EL (cell line): ENCODE data around the gene ATP2A3.

Source experiments
- DNase-seq: peaks from one replicate; pipeline ENCODE4 v3.0.0-alpha.2; 2016

The ATP2A3 gene

DNA sequence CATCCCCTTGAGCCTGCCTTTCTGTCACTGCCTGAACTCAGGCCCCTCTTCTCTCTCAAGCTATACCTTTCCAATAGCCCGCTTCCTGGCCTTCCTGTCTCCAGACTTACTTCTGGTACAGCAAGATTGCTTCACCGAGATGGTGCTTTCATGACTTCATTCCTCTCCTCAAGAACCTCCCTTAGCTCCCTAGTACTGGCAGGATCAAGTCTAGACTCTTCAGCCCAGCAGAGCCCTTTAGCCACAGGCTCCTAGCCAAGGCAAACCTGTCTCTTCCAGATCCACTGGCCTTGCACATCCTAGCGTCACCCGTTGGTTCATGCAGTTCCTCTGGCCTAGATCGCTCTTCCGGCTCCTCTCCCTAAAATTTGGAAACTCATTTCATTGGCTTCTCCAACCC, 6.4 kb upstream of the ATP2A3 start:
- no peak for DNase-seq

DNA sequence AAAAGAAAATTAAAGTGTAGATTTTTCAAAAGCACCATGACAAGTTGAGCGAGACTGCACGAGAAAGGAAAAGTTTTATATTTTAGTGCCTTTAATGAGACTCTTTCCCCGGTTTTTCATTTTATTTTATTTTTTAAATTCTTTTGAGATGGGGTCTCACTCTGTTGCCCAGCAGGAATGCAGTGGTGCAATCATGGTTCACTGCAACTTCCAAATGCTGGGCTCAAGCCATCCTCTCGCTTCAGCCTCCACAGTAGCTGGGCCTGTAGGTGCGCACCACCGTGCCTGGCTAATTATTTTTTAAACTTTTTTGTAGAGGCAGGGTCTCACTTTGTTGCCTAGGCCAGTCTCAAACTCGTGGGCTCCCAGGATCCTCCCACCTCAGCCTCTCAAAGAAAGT, 5.7 kb upstream of the ATP2A3 start:
- DNase-seq: no peak

DNA sequence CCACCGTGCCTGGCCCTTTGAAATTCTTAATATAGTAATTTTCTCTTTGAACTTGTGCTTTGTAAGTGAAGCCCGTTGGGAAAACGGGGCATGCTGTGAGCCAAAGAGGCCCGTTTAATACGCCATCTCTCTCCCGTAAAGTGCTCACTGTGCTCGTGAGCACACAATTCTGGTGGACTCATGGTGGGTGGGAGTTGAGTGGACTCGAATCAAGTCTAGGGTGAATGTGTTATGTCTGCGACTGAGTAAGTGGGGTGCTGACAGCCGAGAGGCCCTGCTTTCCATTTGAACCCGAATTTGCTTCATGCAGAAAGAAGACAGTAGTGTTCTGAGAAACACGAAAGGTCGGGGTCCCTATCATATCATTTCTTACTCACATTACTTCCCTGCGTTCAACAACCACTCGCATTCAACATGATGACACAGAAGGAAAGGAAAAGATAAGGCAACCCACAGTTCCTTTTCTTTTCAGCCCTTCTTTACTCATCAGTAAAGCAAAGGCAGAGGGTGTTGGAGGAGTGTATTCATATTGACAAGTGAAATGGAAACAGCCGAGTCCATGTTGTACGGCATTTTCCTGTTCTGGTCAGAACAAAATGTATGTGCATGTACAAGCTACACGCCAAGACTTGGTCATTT, 4.8 kb upstream of the ATP2A3 start:
- DNase-seq: no peak

DNA sequence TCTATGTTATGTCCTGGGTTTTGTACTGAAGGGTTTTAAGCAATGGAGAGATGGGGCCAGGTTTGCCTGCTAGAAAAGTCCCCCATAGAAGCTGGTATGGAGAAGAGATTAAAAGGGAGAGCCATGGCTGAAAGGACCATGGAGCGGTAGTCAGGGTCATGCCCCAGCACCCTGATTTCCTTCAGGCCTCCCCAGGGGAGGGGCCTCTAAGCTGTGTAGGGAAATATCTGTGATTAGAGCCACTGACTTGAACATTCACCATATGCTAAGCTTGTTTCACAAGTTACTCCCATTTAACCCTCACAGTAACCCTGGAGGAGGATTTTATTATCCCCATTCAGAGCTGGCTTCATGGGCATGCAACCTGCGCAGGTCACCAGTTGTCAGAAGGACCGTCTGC, 3.8 kb upstream of the ATP2A3 start:
- no peak for DNase-seq

DNA sequence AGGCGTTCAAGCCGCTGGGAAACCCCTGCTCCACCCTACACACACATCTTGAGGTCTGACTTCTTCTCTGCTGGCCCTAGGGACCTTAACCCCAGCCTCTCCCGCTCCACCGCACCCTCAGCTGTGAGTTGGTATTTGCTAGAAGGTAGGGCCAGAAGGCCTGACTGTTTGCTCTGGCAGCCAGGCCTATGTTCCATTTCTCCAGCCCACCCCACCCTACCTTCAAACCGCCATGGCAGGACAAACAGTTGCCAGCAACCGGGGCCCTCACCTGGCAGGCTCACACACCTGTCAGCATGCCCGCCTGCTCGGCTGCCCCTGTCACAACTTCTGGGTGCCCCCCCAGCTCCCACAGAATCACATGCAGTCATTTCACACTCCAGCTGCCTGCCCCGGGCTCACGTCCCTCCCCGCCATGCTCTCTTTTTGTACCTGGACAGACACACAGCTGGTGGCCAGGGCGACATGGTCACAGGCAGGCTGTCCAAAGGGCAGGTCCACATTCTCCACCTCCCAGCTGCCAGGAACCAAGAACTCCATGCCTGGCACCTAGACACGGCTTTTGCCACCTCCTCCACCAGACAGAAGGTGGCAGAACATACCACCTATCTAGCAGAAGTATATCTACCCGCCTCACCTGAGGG, 2.6 kb upstream of the ATP2A3 start:
- DNase-seq: no peak

DNA sequence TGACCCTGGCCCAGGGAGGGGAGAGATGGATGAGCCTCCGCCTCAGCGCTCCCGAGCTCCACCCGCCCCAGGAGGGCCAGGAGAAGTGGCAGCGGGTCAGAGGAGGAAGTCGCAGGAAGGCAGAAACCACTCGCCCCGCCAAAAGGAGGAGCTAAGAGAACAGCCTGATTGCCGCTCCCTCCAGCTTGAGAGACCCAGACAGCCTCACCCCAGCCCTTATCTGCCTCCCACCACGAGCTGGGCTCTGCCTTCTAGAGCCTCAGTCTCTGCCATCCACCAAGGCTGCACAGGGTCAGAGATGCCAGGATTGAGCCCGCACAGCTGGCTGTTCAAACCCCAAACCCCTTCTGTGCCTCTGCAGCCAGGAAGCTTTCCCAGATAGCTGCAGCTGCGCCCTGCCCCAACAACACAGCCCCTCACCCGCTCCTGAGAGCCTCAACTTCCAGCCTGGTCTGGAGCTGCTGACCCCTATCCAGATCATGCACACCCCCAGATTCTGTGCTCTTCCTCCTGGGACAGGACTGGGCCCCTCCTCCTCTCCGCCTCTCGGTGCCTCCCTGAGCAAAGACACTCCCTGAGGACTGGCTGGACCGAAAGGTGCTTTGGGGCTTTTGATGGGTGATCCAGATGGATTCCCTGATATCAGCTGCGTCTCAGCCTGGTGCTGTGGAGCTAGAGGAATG, 1.0 kb upstream of the ATP2A3 start:
- DNase-seq: peak; percentile 61

DNA sequence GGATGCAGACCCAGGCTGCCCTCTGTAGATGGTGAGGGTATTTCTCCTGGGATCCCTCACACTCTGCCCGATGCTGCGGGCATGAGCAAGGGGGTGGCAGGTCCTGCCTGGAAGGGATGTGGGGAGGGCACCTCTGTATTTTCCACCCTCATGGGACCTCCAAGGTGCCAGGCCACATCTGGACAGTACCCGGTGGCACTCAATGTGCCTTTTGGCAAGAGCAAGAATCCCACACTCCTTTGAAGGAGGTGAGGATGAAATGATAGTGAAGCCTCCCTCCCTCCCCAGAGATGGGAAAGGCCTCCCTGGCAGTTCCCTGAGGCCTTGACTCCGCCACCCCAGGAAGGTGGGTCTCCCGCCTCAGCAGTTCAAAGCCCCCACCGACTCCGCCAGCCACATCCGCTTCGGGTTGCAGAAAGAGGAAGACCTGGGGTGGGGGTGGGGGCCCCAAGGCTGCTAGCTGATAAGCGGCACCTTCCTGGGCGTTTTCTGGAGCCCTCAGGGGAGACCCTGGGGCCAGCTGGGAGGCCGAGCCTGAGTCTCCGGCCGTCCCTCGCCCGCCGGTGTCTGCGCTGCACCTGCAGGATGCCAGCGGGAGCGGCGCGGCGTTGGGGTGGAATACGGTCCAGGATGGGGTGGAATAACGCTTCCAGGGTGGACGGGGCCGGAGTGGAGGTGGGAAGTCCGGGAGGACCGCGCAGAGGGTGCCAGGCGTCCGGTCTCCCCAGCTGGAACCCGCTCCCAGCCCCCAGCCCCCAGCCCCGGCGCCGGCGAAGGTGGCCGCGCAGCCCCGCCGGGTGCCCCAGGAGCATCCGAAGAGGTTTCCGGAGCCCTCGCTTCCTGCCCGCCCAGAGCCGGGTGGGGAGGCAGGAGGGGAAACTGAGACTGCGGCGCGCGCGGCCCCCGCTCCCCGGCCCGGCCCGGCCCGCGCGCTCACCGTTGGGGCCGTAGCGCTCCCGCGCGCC, 718 bp downstream of the ATP2A3 start:
- no peak for DNase-seq

DNA sequence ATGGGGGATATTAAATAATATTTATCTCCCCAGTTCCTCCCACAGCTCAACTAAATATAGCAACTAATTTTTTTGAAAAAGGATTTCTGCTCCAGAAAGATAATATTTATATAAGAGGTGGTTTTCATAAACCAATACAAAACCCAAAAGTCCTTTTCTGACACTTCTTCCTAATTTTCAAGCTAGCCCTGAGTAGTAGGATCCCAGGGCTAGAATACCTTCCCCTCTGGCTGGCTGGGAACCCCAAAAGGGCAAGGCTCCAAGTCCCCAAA, 1.3 kb downstream of the ATP2A3 start:
- DNase-seq: no peak

DNA sequence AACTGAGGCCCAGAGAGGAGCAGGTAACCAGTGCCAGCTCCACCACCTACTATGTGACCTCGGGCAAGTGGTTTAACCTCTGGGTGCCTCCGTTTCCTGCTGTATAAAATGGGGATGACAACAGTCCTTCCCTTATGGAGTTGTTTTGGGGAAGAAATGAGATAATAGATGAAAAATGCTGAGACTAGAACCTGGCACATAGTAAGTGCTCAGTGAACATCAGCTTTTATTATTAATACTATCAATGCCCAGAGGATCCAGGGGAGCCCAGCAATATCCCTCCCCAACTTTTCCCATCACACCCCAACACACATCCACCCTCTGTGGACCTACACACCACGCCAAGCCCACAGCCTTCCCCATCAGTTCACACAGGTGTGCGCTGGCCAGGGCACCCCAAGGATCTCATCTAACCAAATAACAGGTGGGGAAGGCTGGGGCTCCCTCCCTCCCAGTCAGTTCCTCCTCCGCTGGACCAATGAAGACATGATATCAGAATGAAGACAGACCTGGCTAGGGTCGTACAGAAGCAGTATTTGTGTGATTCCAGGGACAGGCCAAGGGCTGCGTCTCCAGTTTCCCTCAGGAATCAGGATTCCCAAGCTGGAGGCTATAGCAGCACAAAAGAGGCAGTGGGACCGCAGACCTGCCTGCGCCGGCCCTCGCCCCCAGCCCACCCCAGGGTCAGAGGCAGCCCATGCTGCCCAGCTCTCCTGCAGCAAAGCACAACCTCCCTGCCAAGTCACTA, 1.8 kb downstream of the ATP2A3 start:
- no peak for DNase-seq

DNA sequence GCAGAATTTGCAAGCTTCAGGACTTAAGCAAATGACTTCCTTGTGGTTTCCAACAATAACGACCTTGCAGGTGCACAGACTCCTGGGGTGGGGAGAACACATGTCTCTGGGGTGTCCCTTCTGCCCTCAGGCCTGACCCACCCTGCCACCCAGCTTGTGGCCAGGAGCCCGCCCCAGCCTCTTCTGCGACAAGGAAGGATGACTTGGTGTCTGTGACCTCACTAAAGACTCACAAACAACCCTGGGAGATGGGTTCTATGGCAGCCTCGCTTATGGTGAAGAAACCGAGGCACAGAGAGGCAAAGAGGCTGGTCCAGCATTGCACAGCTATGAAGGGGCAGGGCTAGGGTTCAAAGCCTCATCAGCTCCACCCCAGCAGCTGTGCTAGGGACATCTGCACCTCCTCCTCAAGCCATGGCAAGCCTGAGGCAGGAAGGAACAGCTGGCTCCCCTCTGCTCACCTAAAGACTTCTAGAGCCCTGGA, 2.6 kb downstream of the ATP2A3 start:
- DNase-seq: no peak

DNA sequence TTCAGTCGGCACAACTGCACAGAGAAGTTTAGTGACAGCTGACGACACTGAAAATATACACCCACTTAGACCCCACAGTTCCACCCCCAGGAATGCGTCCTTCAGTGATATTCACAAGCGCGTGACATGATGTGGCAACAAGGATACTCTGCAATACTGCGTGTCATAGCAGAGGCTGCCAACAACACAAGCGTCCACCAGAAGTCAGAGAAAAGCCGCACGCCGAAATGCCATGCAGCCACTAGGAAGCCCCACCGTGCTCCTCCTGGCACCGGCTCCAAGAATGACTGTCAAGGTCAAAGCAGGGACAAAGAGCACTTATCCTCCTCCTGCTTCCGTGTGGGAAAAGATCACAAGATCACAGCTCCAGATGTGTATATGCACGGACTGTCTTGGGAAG, 3.5 kb downstream of the ATP2A3 start:
- no peak for DNase-seq

DNA sequence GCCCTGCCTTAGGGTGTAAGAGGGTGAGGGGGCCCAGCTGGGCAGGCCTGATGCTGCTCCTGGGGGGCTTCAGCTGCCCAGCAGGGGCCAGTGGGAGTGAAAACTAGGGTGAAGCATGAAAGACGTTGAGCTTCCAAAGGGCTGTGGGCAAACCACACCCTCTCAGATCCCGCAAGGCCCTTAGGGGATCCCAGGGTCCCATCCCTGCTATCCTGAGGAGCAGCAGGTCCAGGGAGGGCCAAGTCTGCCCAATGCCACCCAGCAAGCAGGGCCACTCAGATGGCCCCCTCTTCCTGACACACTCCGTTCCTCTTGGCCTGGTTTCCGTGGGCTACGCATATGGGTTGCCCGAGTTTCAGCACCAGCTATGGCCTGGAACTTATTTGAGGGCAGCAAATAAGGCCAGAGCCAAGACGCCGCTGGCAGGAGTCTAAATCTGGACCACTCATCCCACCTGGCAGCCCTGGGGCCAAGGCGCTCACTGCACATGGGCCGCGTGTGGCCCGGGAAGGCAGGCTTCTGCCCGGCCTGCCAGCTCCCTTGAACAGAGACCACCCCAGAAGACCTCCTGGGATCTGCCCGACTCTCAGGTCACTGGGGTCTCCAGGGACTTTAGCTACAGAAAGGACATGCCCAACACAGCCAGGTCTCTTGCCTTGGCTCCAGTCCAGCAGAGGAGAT, 4.2 kb downstream of the ATP2A3 start:
- DNase-seq: no peak

DNA sequence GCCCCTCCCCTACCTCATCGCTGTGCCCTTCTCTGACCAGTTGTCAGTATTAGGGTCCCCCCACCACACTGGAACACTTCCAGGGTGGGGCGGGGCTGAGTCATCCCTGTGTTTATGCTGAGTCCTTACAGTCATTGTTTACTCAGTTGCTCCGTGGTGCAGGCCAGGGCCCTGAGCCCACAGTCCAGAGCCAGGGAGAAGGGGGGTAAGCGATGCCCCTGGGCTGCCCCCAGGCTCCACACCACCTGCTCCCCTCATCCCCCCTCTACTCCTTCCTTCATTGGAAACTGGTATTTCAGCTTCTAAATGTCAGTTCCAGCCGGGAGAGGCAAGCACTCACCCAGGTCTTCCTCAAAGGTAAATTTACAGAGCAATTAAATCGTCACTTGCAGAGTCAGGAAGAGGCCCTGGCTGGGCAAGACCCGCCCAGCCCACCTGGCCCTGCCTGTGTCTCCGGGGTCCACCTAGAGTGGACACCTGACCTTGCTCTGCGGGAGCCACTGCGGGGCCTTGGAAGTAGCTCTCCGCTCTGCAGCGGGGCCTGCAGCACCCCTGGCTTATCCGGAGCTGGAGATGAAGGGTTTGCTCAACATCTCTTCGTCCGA, 4.8 kb downstream of the ATP2A3 start:
- DNase-seq: peak; percentile 53

DNA sequence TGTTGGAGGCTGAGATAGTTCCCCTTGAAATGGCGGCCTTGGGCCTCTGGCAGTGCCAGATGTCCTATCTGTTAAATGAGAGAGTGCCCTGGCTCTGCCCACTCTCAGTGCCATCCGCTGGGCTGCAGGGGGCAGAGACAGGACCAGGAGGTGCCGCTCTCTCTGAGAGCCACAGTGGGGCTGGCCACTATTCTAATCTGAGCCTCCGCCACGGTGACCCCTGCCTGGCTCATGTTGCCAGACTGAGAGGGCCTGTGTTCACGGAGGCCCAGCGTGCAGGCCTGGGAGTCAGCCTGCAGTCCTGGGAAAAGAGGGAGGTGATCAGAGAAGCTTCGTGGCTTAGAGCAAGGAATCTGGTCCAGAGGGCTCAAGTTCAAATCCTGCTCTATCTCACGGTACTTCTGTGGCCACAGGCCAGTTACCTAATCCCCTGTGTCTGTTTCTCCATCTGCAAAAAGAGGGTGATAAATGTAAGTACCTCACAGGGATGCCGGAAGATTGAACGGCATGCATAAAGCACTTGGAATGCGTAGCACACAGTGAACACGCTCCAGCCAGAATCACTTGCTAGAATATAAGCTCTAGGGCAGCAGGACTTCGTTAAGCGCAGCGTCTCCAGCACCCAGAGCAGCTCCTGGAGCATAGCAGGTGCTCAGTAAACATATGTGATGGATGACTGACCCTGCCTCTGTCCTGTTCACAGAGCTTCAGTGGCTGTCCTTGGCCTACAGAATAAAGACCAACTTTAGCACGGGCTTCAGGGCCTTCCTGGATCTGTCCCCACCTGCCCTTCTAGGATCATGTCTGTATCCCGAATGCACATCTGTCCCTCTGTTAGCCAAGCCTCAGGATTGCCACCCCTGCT, 6.3 kb downstream of the ATP2A3 start:
- no peak for DNase-seq

DNA sequence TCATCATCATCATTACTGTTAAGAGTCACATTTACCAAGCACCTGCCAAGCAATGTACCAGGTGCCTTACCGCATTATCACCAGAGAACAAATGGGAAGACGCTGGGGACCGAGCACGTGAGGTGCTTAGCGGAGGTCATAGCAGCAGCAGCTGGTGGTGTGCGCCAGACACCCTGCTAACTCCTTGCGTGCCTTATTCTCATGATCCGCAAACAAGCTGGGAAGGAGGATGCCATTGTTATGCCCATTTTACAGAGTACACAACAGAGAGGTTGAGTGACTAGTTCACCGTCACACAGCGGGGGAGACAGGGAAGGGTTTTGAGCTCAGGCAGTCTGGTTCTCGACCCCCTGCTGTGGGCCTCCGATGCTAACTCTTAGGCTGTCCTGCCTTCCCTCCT, 7.3 kb downstream of the ATP2A3 start:
- DNase-seq: no peak

DNA sequence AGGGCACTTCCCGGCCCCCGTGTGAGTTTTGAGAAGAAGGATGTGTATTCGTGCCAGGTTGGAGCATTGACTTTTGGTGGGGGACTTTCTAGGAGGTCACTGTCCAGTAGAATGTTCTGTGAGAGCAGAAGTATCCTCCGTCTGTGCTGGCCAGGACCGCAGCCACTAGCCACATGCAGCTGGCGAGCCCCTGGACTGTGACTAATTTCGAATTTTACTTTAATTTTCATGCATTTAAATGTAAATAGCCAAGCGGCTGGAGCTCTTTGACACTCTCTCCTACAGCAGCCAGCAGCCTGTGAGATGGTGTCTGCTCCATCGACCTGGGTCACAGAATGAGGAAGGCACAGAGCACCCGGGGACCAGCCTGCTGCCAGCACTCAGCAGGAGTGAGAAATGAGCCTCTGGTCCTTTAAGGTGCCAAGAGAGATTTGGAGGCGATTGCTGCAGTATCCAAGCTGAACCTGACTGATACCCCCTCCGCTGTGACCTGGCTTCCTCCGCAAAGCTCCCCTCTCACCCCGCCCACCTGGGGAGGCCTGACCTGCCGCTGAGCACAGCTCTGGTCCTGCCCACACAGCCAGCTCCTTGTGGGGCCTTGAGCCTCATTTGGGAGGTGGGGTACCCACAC, 7.8 kb downstream of the ATP2A3 start:
- no peak for DNase-seq

DNA sequence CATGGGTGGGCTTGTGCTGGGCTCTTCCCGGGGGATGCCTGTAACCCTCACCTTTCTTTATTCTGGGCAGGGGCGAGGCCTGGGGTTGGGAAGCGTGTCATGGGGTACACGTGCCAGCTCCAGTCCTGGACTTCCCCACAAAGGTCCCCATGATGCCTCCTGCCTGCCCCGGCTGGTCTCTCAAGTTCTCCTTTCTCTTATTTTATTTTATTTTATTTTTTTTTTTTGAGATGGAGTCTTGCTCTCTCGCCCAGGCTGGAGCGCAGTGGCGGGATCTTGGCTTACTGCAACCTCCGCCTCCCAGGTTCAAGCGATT, 8.6 kb downstream of the ATP2A3 start:
- no peak for DNase-seq

DNA sequence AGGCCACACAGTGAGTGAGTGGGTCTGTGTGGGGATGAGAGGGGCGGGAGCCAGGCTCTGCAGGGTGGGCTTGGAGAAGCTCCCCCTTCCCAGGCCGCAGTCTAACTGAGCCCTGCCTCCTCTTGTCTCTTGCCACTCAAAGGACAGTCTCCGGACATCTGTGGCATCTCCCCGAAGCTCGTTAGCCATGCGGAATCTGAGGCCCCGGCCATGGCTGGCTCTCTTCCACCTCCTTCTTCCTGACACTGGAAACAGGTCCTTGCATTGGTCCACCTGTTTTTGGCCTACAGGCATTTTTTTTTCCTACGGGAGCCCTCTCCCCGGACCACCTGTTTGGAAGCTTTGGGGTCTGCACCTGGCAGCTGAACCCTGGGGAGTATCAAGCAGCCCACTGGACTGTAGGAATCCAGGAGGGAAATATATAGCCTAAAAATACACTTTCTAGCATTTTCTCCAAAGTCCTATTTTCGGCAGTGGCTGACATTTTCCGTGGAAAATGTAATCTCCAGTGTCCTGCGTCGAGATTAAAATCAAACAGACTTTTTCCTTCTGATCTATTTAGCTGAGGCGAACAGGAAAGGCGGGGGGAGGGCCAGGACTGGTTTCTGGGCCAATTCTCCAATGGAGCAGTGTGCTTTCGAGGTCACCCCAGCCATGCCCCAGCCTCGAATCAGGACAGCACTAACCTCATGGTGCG, 9.1 kb downstream of the ATP2A3 start:
- DNase-seq: no peak

DNA sequence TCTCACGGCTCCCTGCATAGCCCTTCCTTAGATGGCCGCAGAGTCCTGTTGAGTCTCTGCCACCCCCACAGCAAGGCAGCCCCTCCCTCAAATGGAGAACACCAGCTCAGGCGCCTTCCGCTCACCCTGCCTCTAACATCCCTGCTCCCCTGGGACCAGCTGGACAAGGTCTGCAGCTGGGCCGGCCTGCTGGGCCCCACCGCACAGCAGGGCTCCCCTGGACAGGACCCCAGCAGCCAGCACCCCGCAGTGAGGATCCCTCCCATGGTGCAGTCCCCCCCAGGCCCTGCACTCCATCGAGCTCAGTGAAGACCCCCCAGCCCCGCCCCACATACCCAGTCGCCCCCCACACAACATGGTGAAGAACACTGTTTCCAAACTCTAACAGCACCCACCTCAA, 10.2 kb downstream of the ATP2A3 start:
- no peak for DNase-seq

DNA sequence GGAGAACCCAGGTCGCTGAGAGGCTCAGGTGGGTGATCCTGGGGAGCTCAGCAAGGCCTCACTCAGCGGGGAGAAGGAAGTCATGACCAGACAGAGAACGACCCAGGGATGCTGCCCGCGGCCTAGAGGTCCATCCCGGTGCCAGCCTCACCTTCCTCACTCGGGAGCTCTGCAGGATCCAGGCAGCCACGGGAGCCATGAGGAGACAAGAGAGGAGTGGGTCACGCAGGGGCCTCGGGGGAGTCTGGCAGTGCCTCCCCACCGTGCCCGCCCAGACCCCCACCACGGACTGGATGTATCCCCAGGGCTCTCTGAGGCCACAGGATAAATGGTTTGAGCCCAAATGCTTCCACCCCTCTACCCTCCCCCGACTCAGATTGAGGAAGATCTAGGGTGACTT, 10.7 kb downstream of the ATP2A3 start:
- DNase-seq: no peak
